Eye (tissue), 1 donor: ENCODE results near the gene TEKTIP1.

ENCODE experiments used
- DNase-seq: peaks from one replicate; pipeline ENCODE4 v3.0.0-alpha.2; 2015

Gene TEKTIP1

GRCh38 chr19:3538965-3539755, at the start of gene TEKTIP1:
TEKTIP1 (plus strand) TSS chr19:3539174; CDS start chr19:3539178, 4 bp downstream.
- DNase-seq = no peak

GRCh38 chr19:3491396-3492119, 47.4 kb upstream of the TEKTIP1 start:
- DNase-seq = no peak

GRCh38 chr19:3492131-3492839, 46.7 kb upstream of the TEKTIP1 start:
- DNase-seq = no peak

GRCh38 chr19:3492919-3493318, 46.1 kb upstream of the TEKTIP1 start:
- no peak for DNase-seq

- no peak for DNase-seq
Measured at GRCh38 chr19:3493651-3494050, 45.3 kb upstream of the TEKTIP1 start.

- no peak for DNase-seq
Measured at GRCh38 chr19:3494051-3494450, 44.9 kb upstream of the TEKTIP1 start.

- no peak for DNase-seq
Measured at GRCh38 chr19:3494559-3494958, 44.4 kb upstream of the TEKTIP1 start.

- DNase-seq = no peak
Measured at GRCh38 chr19:3496392-3497273, 42.3 kb upstream of the TEKTIP1 start.

GRCh38 chr19:3497757-3498520, 41.0 kb upstream of the TEKTIP1 start:
- DNase-seq = no peak

- DNase-seq = no peak
Measured at GRCh38 chr19:3499738-3500428, 39.1 kb upstream of the TEKTIP1 start.

- DNase-seq = peak; percentile 99
Measured at GRCh38 chr19:3500429-3501101, 38.4 kb upstream of the TEKTIP1 start, which contains the start of gene DOHH. DOHH (minus strand) TSS chr19:3500674; CDS start chr19:3496814, 3,860 bp downstream.

GRCh38 chr19:3501780-3502179, 37.2 kb upstream of the TEKTIP1 start:
- DNase-seq = no peak

GRCh38 chr19:3503036-3503572, 35.9 kb upstream of the TEKTIP1 start:
- DNase-seq = no peak

- no peak for DNase-seq
Measured at GRCh38 chr19:3504735-3505134, 34.2 kb upstream of the TEKTIP1 start.

- peak; percentile 99 for DNase-seq
Measured at GRCh38 chr19:3505598-3506383, 33.2 kb upstream of the TEKTIP1 start, which contains the start of gene FZR1. FZR1 (plus strand) TSS chr19:3506311; CDS start chr19:3522990, 16,679 bp downstream.

GRCh38 chr19:3506384-3507340, 32.3 kb upstream of the TEKTIP1 start:
- peak; percentile 33 for DNase-seq

- peak; percentile 35 for DNase-seq
Measured at GRCh38 chr19:3507371-3508120, 31.4 kb upstream of the TEKTIP1 start.
